GM12892 (cell line): Measurements from ENCODE around the gene MAST3.

Source experiments
- POLR2A ChIP-seq: IDR thresholded peaks from 2 replicates; pipeline ENCODE4 v1.6.1; 2011; ENCODE audit warnings: low read depth, low read length, control low read depth
- POLR2AphosphoS5 ChIP-seq: IDR thresholded peaks from 2 replicates; pipeline ENCODE4 v1.6.1; 2011; ENCODE audit warnings: low read depth, low read length, control low read depth
- TAF1 ChIP-seq: IDR thresholded peaks from 2 replicates; pipeline ENCODE4 v1.6.1; 2011; ENCODE audit warnings: low read depth, mild to moderate bottlenecking, control low read depth, low read length, borderline replicate concordance

GRCh38 chr19:18101268-18101667 is 3.7 kb downstream of the MAST3 start:
- TF ChIP-seq POLR2A = no peak
- no peak for TF ChIP-seq TAF1
- no peak for TF ChIP-seq POLR2AphosphoS5
